KMS-11 (cell line): Measurements from ENCODE around the gene ANLN.
"Not testable (repeated sequence)": the region's sequence is repeated elsewhere in the genome, so short reads cannot be mapped to it uniquely, and the experiment has no call there.

Source experiments
- H2AFZ ChIP-seq: fragments of 200-600 bp; sonication (generic); 2 replicates; pipeline ENCODE4 v1.6.1; 2016; ENCODE audit warnings: antibody characterized with exemption, mixed run types, low read depth
- H3K27ac ChIP-seq: fragments of 200-600 bp; sonication (generic); 2 replicates; pipeline ENCODE4 v1.6.1; 2016; ENCODE audit warnings: mild to moderate bottlenecking, mixed run types
- H3K27me3 ChIP-seq: fragments of 200-600 bp; sonication (generic); 2 replicates; pipeline ENCODE4 v1.6.1; 2017; ENCODE audit warnings: mild to moderate bottlenecking, low read depth, mixed run types, moderate library complexity; ENCODE audit not compliant: insufficient read depth
- H3K36me3 ChIP-seq: fragments of 200-600 bp; sonication (generic); 2 replicates; pipeline ENCODE4 v1.6.1; 2017; ENCODE audit warnings: mild to moderate bottlenecking, mixed run types; ENCODE audit not compliant: insufficient read depth
- H3K4me1 ChIP-seq: fragments of 200-600 bp; sonication (generic); 2 replicates; pipeline ENCODE4 v1.6.1; 2016; ENCODE audit warnings: mild to moderate bottlenecking, low read depth, mixed run types; ENCODE audit not compliant: poor library complexity, severe bottlenecking
- H3K4me2 ChIP-seq: fragments of 200-600 bp; sonication (generic); 2 replicates; pipeline ENCODE4 v1.7.0; 2016; ENCODE audit warnings: mild to moderate bottlenecking, mixed run types
- H3K4me3 ChIP-seq: fragments of 200-600 bp; sonication (generic); IDR thresholded peaks from 2 replicates; pipeline ENCODE4 v1.6.1; 2017; ENCODE audit warnings: low read depth, low read length, mixed read lengths; ENCODE audit not compliant: insufficient read depth
- H3K79me2 ChIP-seq: fragments of 200-600 bp; sonication (generic); 2 replicates; pipeline ENCODE4 v1.6.1; 2016; ENCODE audit warnings: low read depth, mixed run types; ENCODE audit not compliant: insufficient read depth
- H3K9ac ChIP-seq: fragments of 200-600 bp; sonication (generic); 2 replicates; pipeline ENCODE4 v1.6.1; 2016; ENCODE audit warnings: mild to moderate bottlenecking, mixed run types
- H4K20me1 ChIP-seq: fragments of 200-600 bp; sonication (generic); 2 replicates; pipeline ENCODE4 v1.6.1; 2016; ENCODE audit warnings: mild to moderate bottlenecking, mixed run types; ENCODE audit not compliant: insufficient read depth
- TF ChIP-seq, protein P1 (sequence below): fragments of 200-600 bp; sonication (generic); conservative IDR thresholded peaks from 2 replicates; pipeline ENCODE4 v1.6.1; 2017; ENCODE audit warnings: low read depth, mild to moderate bottlenecking, antibody characterized with exemption, low read length, moderate library complexity, mixed read lengths

Gene ANLN

DNA sequence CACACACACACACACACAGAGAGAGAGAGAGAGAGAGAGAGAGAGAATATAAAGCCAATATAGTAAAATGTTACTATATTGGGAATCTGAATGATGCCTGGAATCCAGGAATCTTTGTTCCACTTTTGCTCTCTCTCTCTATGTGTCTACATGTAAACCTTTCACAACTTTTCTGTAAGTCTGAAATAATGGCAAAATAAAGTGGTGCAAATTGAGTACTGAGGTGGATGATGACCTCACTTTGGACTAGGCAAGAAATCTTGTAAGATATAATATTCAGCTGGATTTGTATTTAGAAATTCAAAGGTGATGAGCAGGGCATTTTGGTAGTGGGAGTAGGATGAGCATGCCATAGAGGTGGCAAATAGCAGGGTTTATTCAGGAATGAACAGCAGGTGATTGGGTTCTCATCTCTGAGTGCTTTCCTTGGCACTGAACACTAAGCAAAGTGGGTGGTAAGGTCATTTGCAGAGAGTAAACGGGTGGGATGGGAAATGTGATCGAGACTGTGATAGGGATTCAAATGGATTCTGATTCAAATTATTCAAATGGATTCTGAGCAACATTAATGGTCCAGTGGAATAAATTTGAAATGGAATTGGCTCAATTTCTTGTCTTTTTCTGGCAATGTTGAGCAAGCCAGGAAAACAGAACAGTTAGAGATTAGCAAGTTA lies 9.7 kb upstream of the ANLN start:
- Histone ChIP-seq H3K27ac (no peak overlapping the region), H3K4me2 (no peak overlapping the region), H3K9ac (no peak overlapping the region), H3K4me3 (no peak overlapping the region), H3K27me3 (no peaks in the 10 kb centered on the region), H3K4me1 (no peaks in the 10 kb centered on the region), H2AFZ (no peak overlapping the region), H4K20me1 (no peaks in the 10 kb centered on the region), H3K36me3 (no peaks in the 10 kb centered on the region), H3K79me2 (no peaks in the 10 kb centered on the region)
- TF ChIP-seq, protein P1, sequence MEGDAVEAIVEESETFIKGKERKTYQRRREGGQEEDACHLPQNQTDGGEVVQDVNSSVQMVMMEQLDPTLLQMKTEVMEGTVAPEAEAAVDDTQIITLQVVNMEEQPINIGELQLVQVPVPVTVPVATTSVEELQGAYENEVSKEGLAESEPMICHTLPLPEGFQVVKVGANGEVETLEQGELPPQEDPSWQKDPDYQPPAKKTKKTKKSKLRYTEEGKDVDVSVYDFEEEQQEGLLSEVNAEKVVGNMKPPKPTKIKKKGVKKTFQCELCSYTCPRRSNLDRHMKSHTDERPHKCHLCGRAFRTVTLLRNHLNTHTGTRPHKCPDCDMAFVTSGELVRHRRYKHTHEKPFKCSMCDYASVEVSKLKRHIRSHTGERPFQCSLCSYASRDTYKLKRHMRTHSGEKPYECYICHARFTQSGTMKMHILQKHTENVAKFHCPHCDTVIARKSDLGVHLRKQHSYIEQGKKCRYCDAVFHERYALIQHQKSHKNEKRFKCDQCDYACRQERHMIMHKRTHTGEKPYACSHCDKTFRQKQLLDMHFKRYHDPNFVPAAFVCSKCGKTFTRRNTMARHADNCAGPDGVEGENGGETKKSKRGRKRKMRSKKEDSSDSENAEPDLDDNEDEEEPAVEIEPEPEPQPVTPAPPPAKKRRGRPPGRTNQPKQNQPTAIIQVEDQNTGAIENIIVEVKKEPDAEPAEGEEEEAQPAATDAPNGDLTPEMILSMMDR = no peak

DNA sequence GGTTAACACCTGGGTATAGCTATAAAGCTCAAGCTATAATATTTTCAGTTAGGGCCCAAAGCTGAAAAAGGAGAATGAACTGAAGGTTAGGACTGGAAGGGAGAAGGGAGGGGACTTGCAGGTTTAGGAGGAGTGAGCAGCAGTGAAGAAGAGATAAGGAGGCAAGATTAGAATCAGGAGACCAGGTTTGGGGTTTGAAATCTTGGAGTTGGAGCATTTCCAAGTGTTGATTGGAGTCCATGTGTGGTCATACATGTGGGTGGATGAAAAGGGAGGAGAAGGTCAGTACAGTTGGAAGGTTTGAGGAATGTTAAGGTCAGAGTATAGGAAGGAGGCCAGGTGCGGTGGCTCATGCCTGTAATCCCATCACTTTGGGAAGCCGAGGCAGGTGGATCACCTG lies 8.6 kb upstream of the ANLN start:
- Histone ChIP-seq H4K20me1 (no peaks in the 10 kb centered on the region), H3K79me2 (no peaks in the 10 kb centered on the region), H3K4me2 (no peak overlapping the region), H3K4me1 (no peaks in the 10 kb centered on the region), H2AFZ (no peak overlapping the region), H3K4me3 (no peak overlapping the region), H3K9ac (no peak overlapping the region), H3K27me3 (no peaks in the 10 kb centered on the region), H3K27ac (no peak overlapping the region), H3K36me3 (no peaks in the 10 kb centered on the region)
- TF ChIP-seq, protein P1 = no peak

DNA sequence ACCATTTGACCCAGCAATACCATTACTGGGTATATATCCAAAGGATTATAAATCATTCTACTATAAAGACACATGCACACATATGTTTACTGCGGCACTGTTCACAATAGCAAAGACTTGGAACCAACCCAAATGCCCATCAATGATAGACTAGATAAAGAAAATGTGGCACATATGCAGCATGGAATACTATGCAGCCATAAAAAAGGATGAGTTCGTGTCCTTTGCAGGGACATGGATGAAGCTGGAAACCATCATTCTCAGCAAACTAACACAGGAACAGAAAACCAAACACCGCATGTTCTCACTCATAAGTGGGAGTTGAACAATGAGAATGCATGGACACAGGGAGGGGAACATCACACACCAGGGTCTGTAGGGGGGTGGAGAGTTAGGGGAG lies 6.4 kb upstream of the ANLN start:
- not testable (repeated sequence) for H2AFZ ChIP-seq, H3K79me2 ChIP-seq

DNA sequence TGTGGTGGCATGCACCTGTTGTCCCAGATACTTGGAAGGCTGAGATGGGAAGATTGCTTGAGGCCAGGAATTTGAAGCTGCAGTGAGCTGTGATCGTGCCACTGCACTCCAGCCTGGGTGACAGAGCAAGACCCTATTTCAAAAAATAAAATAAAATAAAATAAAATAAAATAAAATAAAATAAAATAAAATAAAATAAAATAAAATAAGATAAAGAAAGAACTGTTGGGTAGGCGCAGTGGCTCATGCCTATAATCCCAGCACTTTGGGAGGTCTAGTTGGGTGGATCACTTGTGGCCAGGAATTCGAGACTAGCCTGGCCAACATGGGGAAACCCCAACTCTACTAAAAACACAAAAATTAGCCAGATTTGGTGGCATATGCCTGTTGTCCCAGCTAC lies 4.0 kb upstream of the ANLN start:
- H3K9ac ChIP-seq, H3K4me3 ChIP-seq, H3K36me3 ChIP-seq, H4K20me1 ChIP-seq, H3K4me2 ChIP-seq, H3K79me2 ChIP-seq, H2AFZ ChIP-seq, H3K27ac ChIP-seq, H3K4me1 ChIP-seq, H3K27me3 ChIP-seq: not testable (repeated sequence)

More for the DNA sequence above, 6.4 kb upstream of the ANLN start:
- not testable (repeated sequence) for H3K27ac ChIP-seq, H4K20me1 ChIP-seq, H3K27me3 ChIP-seq, H3K4me1 ChIP-seq, H3K9ac ChIP-seq, H3K36me3 ChIP-seq, H3K4me3 ChIP-seq, H3K4me2 ChIP-seq

DNA sequence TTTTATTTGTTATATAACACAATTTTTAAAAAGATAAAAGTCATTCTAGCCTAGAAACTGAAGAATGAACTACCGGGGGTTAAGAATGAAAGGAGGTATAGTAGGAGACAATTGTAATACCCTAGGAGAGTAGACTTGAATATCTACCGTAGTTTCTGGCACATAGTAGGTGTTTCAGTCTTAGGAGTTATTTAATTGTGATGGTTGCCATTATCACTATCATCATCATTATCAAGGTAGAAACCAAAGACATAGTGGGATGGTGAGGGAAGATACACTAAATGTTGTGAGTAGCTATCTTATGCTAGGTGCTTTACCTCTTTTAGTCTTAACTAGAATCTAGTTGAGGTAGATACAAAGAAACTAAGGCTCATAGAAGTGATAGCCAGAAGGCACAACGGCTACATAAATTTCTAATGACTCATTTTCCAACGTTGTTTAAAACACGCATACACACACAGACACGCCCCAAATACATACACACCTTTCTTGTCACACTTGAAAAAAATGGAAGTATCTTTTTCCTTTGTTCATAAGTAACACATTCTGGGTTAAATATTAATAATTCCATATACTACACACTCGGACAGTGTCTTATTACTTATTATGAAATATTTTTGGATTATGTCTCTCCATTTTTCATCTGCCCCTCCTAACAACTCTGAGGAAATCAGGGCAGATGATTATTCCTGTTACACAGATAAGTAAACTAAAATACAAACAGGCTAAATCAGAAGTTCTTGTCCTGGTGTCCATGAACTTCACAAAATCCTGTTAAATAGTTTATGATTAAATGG lies 2.0 kb upstream of the ANLN start:
- TF ChIP-seq, protein P1 = no peak
- peaks cover 16% of the 10 kb centered on the region for H3K4me1 ChIP-seq
- H4K20me1 ChIP-seq = no peaks in the 10 kb centered on the region
- H3K9ac ChIP-seq = no peak overlapping the region
- H3K36me3 ChIP-seq = no peaks in the 10 kb centered on the region
- no peak overlapping the region for H3K4me3 ChIP-seq
- no peaks in the 10 kb centered on the region for H3K27me3 ChIP-seq
- peaks cover 29% of the 10 kb centered on the region for H3K79me2 ChIP-seq
- no peak overlapping the region for H3K27ac ChIP-seq
- H3K4me2 ChIP-seq = no peak overlapping the region
- no peak overlapping the region for H2AFZ ChIP-seq
